Activated naive CD8-positive, alpha-beta T cell treated with anti-CD3 and anti-CD28 coated beads, Interleukin-2, amount 50 U/mL, for 24 hours (primary cell): ENCODE results near the gene GCFC2.
"Not testable (repeated sequence)": the region's sequence is repeated elsewhere in the genome, so short reads cannot be mapped to it uniquely, and the experiment has no call there.

Experiments
- ATAC-seq: fragments of 150-1000 bp; cut with Tn5 transposase; one replicate; pipeline ENCODE4 v1.10.0; 2021
- DNase-seq: peaks from one replicate; pipeline ENCODE4 v3.0.0; 2021
- H3K27ac Mint-ChIP-seq: one replicate; pipeline ENCODE4 v1.8.0; 2021; ENCODE audit warnings: mild to moderate bottlenecking, mixed read lengths
- H3K27me3 Mint-ChIP-seq: one replicate; pipeline ENCODE4 v1.8.0; 2021; ENCODE audit warnings: mixed read lengths
- H3K36me3 Mint-ChIP-seq: one replicate; pipeline ENCODE4 v1.8.0; 2021; ENCODE audit warnings: low read depth, mixed read lengths
- H3K4me1 Mint-ChIP-seq: one replicate; pipeline ENCODE4 v1.8.0; 2021; ENCODE audit warnings: mixed read lengths
- H3K4me3 Mint-ChIP-seq: one replicate; pipeline ENCODE4 v1.8.0; 2021; ENCODE audit warnings: mild to moderate bottlenecking, moderate library complexity, mixed read lengths
- H3K9me3 Mint-ChIP-seq: one replicate; pipeline ENCODE4 v1.8.0; 2021; ENCODE audit warnings: mixed read lengths

The GCFC2 gene

GRCh38 chr2:75710577-75711253 is at the start of gene GCFC2:
Gene GCFC2, minus strand, starts transcription at chr2:75710915. Its CDS starts 60 bp downstream, at chr2:75710855.
- Mint-ChIP-seq H3K27me3 (no peaks in the 10 kb centered on the region), H3K4me3 (peak within 1 kb of the TSS; percentile 81), H3K4me1 (peaks cover 24% of the 10 kb centered on the region), H3K27ac (peak within 1 kb of the TSS; percentile 94), H3K36me3 (peaks cover 5% of the 10 kb centered on the region), H3K9me3 (no peaks in the 10 kb centered on the region)
- peak; percentile 85 for DNase-seq
- ATAC-seq, result peak; percentile 93

- Mint-ChIP-seq H3K36me3 (no peaks in the 10 kb centered on the region), H3K4me3 (no peak overlapping the region), H3K27me3 (peaks cover 11% of the 10 kb centered on the region), H3K9me3 (no peaks in the 10 kb centered on the region), H3K4me1 (no peaks in the 10 kb centered on the region), H3K27ac (no peak overlapping the region)
- DNase-seq (no peak), ATAC-seq (no peak)
These were observed 42.1 kb upstream of the GCFC2 start for GRCh38 chr2:75752828-75753227.

GRCh38 chr2:75751824-75752468 is 41.2 kb upstream of the GCFC2 start:
- ATAC-seq (no peak), DNase-seq (no peak)
- Mint-ChIP-seq H3K9me3 (no peaks in the 10 kb centered on the region), H3K4me3 (no peak overlapping the region), H3K27ac (no peak overlapping the region), H3K4me1 (no peaks in the 10 kb centered on the region), H3K27me3 (peaks cover 13% of the 10 kb centered on the region), H3K36me3 (no peaks in the 10 kb centered on the region)

- Mint-ChIP-seq H3K4me3 (no peak overlapping the region), H3K27ac (no peak overlapping the region), H3K9me3 (no peaks in the 10 kb centered on the region), H3K4me1 (no peaks in the 10 kb centered on the region), H3K27me3 (peaks cover 13% of the 10 kb centered on the region), H3K36me3 (no peaks in the 10 kb centered on the region)
- DNase-seq (no peak), ATAC-seq (no peak)
These were observed 40.6 kb upstream of the GCFC2 start for GRCh38 chr2:75751360-75751759.

GRCh38 chr2:75737961-75738360 is 27.2 kb upstream of the GCFC2 start:
- no peak overlapping the region for H3K4me3 Mint-ChIP-seq
- DNase-seq (no peak), ATAC-seq (no peak)
- H3K9me3 Mint-ChIP-seq, result peaks cover 13% of the 10 kb centered on the region
- H3K27me3 Mint-ChIP-seq, result peaks cover 24% of the 10 kb centered on the region
- H3K4me1 Mint-ChIP-seq, result no peaks in the 10 kb centered on the region
- H3K36me3 Mint-ChIP-seq, result no peaks in the 10 kb centered on the region
- no peak overlapping the region for H3K27ac Mint-ChIP-seq

- Mint-ChIP-seq H3K9me3 (peaks cover 7% of the 10 kb centered on the region), H3K27ac (no peak overlapping the region)
- no peak for ATAC-seq
These were observed 25.6 kb upstream of the GCFC2 start for GRCh38 chr2:75736276-75736675.

GRCh38 chr2:75729861-75730260 is 19.1 kb upstream of the GCFC2 start:
- Mint-ChIP-seq H3K27ac (no peak overlapping the region), H3K36me3 (no peaks in the 10 kb centered on the region), H3K9me3 (no peaks in the 10 kb centered on the region), H3K4me3 (no peak overlapping the region), H3K4me1 (no peaks in the 10 kb centered on the region), H3K27me3 (peaks cover 13% of the 10 kb centered on the region)
- DNase-seq, result no peak
- ATAC-seq, result no peak

More at GRCh38 chr2:75736276-75736675, 25.6 kb upstream of the GCFC2 start:
- DNase-seq, result no peak
- no peaks in the 10 kb centered on the region for H3K36me3 Mint-ChIP-seq
- no peaks in the 10 kb centered on the region for H3K4me1 Mint-ChIP-seq
- no peak overlapping the region for H3K4me3 Mint-ChIP-seq
- peaks cover 24% of the 10 kb centered on the region for H3K27me3 Mint-ChIP-seq

GRCh38 chr2:75728614-75729419 is 18.1 kb upstream of the GCFC2 start:
- Mint-ChIP-seq H3K27me3 (peaks cover 17% of the 10 kb centered on the region), H3K4me3 (no peak overlapping the region), H3K27ac (no peak overlapping the region), H3K4me1 (no peaks in the 10 kb centered on the region), H3K9me3 (no peaks in the 10 kb centered on the region), H3K36me3 (no peaks in the 10 kb centered on the region)
- no peak for ATAC-seq
- no peak for DNase-seq

- H3K9me3 Mint-ChIP-seq, result no peaks in the 10 kb centered on the region
- H3K27me3 Mint-ChIP-seq, result peaks cover 22% of the 10 kb centered on the region
- H3K4me1 Mint-ChIP-seq, result peaks cover 2% of the 10 kb centered on the region
- H3K27ac Mint-ChIP-seq, result no peak overlapping the region
- DNase-seq (no peak), ATAC-seq (no peak)
- no peaks in the 10 kb centered on the region for H3K36me3 Mint-ChIP-seq
- no peak overlapping the region for H3K4me3 Mint-ChIP-seq
These were observed 12.0 kb upstream of the GCFC2 start for GRCh38 chr2:75722687-75723086.

- Mint-ChIP-seq H3K4me3 (no peak overlapping the region), H3K9me3 (no peaks in the 10 kb centered on the region), H3K27me3 (peaks cover 16% of the 10 kb centered on the region), H3K27ac (no peak overlapping the region), H3K36me3 (no peaks in the 10 kb centered on the region), H3K4me1 (peaks cover 4% of the 10 kb centered on the region)
- ATAC-seq (no peak), DNase-seq (no peak)
These were observed 9.8 kb upstream of the GCFC2 start for GRCh38 chr2:75720525-75720924.

GRCh38 chr2:75719616-75720015 is 8.9 kb upstream of the GCFC2 start:
- H3K27ac Mint-ChIP-seq, result no peak overlapping the region
- no peaks in the 10 kb centered on the region for H3K9me3 Mint-ChIP-seq
- DNase-seq (no peak), ATAC-seq (no peak)
- H3K36me3 Mint-ChIP-seq, result no peaks in the 10 kb centered on the region
- no peak overlapping the region for H3K4me3 Mint-ChIP-seq
- H3K27me3 Mint-ChIP-seq, result peaks cover 14% of the 10 kb centered on the region
- H3K4me1 Mint-ChIP-seq, result peaks cover 4% of the 10 kb centered on the region

- H3K4me3 Mint-ChIP-seq, result no peak overlapping the region
- no peaks in the 10 kb centered on the region for H3K27me3 Mint-ChIP-seq
- DNase-seq, result no peak
- no peaks in the 10 kb centered on the region for H3K36me3 Mint-ChIP-seq
- no peak overlapping the region for H3K27ac Mint-ChIP-seq
- ATAC-seq, result no peak
- H3K4me1 Mint-ChIP-seq, result peaks cover 4% of the 10 kb centered on the region
- no peaks in the 10 kb centered on the region for H3K9me3 Mint-ChIP-seq
These were observed 5.7 kb upstream of the GCFC2 start for GRCh38 chr2:75716406-75716805.

GRCh38 chr2:75711590-75711989 is 875 bp upstream of the GCFC2 start:
- not testable (repeated sequence) for ATAC-seq, H3K27me3 Mint-ChIP-seq, H3K9me3 Mint-ChIP-seq, DNase-seq, H3K36me3 Mint-ChIP-seq
- Mint-ChIP-seq H3K4me1 (peaks cover 24% of the 10 kb centered on the region), H3K4me3 (peak overlapping the region; percentile 81), H3K27ac (peak overlapping the region; percentile 94)

- peak overlapping the region; percentile 81 for H3K4me3 Mint-ChIP-seq
- peak overlapping the region; percentile 94 for H3K27ac Mint-ChIP-seq
- H3K27me3 Mint-ChIP-seq, result no peaks in the 10 kb centered on the region
- H3K9me3 Mint-ChIP-seq, result no peaks in the 10 kb centered on the region
- DNase-seq (no peak), ATAC-seq (peak; percentile 53)
- H3K36me3 Mint-ChIP-seq, result peaks cover 7% of the 10 kb centered on the region
- peaks cover 24% of the 10 kb centered on the region for H3K4me1 Mint-ChIP-seq
These were observed 517 bp downstream of the GCFC2 start for GRCh38 chr2:75710220-75710576.

- no peaks in the 10 kb centered on the region for H3K27me3 Mint-ChIP-seq
- no peaks in the 10 kb centered on the region for H3K9me3 Mint-ChIP-seq
- no peak for ATAC-seq
- peaks cover 24% of the 10 kb centered on the region for H3K4me1 Mint-ChIP-seq
- peaks cover 16% of the 10 kb centered on the region for H3K36me3 Mint-ChIP-seq
- H3K27ac Mint-ChIP-seq, result peak overlapping the region; percentile 78
- peak overlapping the region; percentile 81 for H3K4me3 Mint-ChIP-seq
- DNase-seq, result no peak
These were observed 1.4 kb downstream of the GCFC2 start for GRCh38 chr2:75709297-75709696.
